Dedifferentiated amniotic fluid mesenchymal stem cell (primary cell): ENCODE measurements around the gene PTPRD.
"Not testable (repeated sequence)": the region's sequence is repeated elsewhere in the genome, so short reads cannot be mapped to it uniquely, and the experiment has no call there.

ENCODE experiments used
- DNase-seq: peaks from one replicate; pipeline ENCODE4 v3.0.0-alpha.2; 2016; ENCODE audit errors: extremely low spot score

The PTPRD gene

GRCh38 chr9:9319007-9319406 lies 1293.8 kb downstream of the PTPRD start:
- no peak for DNase-seq

GRCh38 chr9:9310743-9311142 lies 1302.1 kb downstream of the PTPRD start:
- DNase-seq = not testable (repeated sequence)

GRCh38 chr9:9305600-9305999 lies 1307.2 kb downstream of the PTPRD start:
- DNase-seq = no peak

- no peak for DNase-seq
These were observed 1313.7 kb downstream of the PTPRD start for GRCh38 chr9:9299134-9299533.

- no peak for DNase-seq
These were observed 1326.8 kb downstream of the PTPRD start for GRCh38 chr9:9286001-9286400.

GRCh38 chr9:9284201-9284600 lies 1328.6 kb downstream of the PTPRD start:
- no peak for DNase-seq

- DNase-seq = no peak
These were observed 1329.4 kb downstream of the PTPRD start for GRCh38 chr9:9283159-9283986.

GRCh38 chr9:9275601-9276000 lies 1337.2 kb downstream of the PTPRD start:
- no peak for DNase-seq

GRCh38 chr9:9257999-9258498 lies 1354.8 kb downstream of the PTPRD start:
- DNase-seq = no peak

- no peak for DNase-seq
These were observed 1366.1 kb downstream of the PTPRD start for GRCh38 chr9:9246726-9247125.

- DNase-seq = no peak
These were observed 1380.9 kb downstream of the PTPRD start for GRCh38 chr9:9231946-9232345.

- DNase-seq = no peak
These were observed 1383.5 kb downstream of the PTPRD start for GRCh38 chr9:9229269-9229668.

GRCh38 chr9:9223175-9223574 lies 1389.6 kb downstream of the PTPRD start:
- no peak for DNase-seq

GRCh38 chr9:9222730-9223129 lies 1390.1 kb downstream of the PTPRD start:
- DNase-seq = no peak

- DNase-seq = no peak
These were observed 1395.9 kb downstream of the PTPRD start for GRCh38 chr9:9216934-9217333.

GRCh38 chr9:9215050-9215449 lies 1397.8 kb downstream of the PTPRD start:
- DNase-seq = no peak

GRCh38 chr9:9214066-9214465 lies 1398.7 kb downstream of the PTPRD start:
- no peak for DNase-seq

- no peak for DNase-seq
These were observed 1399.8 kb downstream of the PTPRD start for GRCh38 chr9:9212963-9213362.

GRCh38 chr9:9202276-9202675 lies 1410.5 kb downstream of the PTPRD start:
- DNase-seq = no peak

- no peak for DNase-seq
These were observed 1426.7 kb downstream of the PTPRD start for GRCh38 chr9:9186086-9186485.

GRCh38 chr9:9182431-9182830 lies 1430.4 kb downstream of the PTPRD start:
- no peak for DNase-seq

- DNase-seq = no peak
These were observed 1435.7 kb downstream of the PTPRD start for GRCh38 chr9:9177081-9177480.

- no peak for DNase-seq
These were observed 1438.4 kb downstream of the PTPRD start for GRCh38 chr9:9174358-9174757.

GRCh38 chr9:9173264-9173663 lies 1439.5 kb downstream of the PTPRD start:
- DNase-seq = no peak
